ENCODE results near the gene UNC45B. TPM values are rescaled to one million over a fixed set of nuclear protein-coding genes. Genes with fewer than 3 reads are reported as not detected.
"Not testable (repeated sequence)": the region's sequence is repeated elsewhere in the genome, so short reads cannot be mapped to it uniquely, and the experiment has no call there.

The UNC45B gene
- total RNA-seq: 193 TPM

- peak; percentile 83 for DNase-seq
Observed at GRCh38 chr17:35147375-35147905, at the start of gene UNC45B. Gene UNC45B (plus strand): TSS chr17:35147817. CDS start chr17:35148264, 447 bp downstream.

GRCh38 chr17:35099908-35100307 lies 47.7 kb upstream of the UNC45B start:
- DNase-seq: no peak

DNA sequence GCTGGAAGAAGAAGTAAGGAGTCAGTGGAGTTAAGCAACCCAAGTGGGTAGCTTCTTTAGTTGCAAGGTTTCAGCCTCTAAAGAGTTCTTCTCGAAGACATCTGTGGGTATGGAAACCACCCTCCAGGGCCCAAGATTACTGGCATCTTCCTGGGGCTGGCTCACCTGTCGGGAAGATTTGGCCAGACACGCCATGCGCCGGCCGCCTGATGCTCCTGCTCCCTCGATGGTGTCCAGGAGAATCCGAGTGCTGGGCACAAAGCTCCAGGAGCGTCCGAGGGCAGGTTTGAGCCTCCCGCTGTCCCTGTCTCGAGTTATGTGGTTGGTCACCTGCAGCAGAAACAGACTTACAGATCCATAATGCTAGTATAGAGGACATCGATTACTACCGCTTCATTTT lies 46.6 kb upstream of the UNC45B start:
- DNase-seq: no peak

DNA sequence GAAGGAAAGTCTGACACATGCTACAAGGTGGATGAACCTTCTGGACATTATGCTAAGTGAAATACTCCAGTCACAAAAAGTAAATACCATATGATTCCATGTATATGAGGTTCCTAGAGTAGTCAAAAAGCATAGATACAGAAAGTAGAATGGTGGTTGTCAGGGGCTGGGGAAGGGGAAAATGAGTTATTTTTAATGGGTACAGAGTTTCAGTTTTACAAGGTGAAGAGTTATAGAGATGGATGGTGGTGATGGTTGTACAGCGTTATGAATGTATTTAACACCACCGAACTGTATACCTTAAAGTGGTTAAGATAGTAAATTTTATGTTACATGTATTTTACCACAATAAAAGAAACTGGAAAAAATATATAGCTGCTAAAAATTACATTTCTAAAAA lies 45.9 kb upstream of the UNC45B start:
- no peak for DNase-seq

DNA sequence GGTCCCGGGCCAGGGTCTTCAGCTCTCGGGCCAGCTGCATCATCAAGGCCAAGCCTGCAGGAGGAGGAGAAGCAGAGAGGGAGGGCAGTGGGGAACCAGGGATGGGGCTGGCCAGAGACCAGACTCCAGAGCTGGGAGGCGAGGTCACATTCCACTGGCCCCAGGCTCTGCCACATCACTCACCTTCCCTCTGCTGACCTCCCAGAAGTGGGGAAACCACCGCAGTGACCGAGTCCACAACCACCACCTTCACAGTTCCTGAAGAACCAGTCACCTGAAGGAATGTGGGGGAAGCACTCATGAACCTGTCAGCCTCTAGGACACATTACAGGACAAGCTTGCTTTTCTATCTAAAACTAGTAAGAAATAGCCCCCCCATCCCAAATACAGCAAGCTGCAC lies 44.3 kb upstream of the UNC45B start:
- no peak for DNase-seq

DNA sequence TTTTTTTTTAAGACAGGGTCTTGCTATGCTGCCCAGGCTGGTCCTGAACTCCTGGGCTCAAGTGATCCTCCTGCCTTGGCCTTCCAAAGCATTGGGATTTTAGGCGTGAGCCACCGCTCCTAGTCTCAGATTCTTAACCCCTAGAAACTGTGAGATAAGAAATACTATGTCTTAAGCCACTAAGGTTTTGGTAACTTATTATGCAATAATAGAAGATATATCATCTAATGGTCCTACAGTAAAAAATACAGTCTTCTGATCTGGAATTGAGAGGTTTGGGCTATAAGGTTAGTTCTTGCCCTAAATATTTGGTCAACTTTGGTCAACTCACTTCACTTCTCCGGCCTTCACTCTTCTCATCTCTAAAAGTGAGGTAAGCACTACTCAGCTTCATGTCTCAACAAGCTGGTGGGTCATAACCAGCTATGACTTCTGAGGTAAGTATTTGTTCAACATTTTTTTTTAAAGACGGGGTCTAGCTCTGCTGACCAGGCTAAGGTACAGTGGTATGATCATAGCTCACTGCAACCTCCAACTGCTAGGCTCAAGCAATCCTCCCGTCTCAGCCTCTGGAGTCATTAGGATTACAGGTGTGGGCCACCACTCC lies 42.7 kb upstream of the UNC45B start:
- DNase-seq: no peak

- not testable (repeated sequence) for DNase-seq
Observed at GRCh38 chr17:35110791-35111190, 36.8 kb upstream of the UNC45B start.

- no peak for DNase-seq
Observed at GRCh38 chr17:35116845-35117244, 30.8 kb upstream of the UNC45B start.

DNA sequence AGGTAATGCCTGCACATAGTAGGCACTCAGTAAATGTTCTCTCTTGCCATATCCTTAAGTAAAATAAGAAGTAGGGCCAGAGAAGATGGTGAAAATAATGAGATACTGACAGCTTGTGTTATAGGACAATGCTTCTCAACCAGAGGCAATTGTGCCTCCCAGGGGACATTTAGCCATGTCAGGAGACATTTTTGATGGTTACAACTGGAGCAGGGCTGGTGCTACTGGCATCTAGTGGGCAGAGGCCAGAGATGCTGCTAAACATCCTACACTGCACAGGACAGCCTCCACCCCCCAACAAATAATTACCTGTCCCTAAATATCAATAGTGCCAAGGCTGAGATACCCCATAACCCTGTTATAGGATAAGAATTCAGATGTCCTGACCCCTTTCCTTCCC lies 29.6 kb upstream of the UNC45B start:
- no peak for DNase-seq

DNA sequence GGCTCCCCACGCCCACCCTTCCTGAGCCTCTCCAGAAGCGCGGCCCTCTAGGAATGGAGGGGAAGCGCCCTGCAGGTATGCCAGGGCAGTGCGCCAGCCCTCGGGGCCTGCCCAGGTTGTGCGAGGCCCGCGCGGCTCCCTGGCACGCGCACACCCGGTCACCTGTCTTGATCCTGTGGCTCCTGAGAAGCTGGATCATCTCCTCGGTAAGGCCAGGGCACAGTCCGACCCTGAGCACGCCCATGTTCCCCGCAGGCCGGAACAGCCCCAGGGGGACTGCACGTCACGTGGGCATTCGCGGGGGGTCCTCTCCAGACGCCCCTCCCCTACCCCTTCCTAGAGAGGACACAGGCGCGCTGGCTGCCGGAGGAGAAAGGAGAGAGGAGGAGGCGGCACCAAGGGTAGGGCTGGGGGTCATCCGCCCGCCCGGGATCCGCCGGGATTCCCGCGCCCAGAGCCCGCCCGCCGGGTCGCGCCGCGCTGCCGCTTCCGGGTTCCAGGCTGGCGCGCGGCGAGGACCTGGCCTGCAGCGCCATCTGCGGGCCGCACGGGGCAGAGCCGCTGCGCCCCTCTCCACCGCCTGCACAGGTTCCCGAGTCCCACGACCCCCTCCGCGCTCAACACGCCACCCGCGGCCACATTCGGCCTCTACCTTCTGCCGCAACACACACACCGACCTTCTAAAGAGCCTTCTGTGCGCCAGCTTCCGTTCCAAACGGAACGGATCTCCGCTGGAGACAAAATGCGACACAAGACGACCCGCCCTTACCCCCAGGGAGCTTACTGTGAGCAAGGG lies 28.0 kb upstream of the UNC45B start, which contains the start of gene RAD51D:
TSS of gene RAD51D (minus strand) at position 491 of the 796 bp plus-strand sequence. CDS start at position 244, 247 bp downstream.
- peak; percentile 84 for DNase-seq

DNA sequence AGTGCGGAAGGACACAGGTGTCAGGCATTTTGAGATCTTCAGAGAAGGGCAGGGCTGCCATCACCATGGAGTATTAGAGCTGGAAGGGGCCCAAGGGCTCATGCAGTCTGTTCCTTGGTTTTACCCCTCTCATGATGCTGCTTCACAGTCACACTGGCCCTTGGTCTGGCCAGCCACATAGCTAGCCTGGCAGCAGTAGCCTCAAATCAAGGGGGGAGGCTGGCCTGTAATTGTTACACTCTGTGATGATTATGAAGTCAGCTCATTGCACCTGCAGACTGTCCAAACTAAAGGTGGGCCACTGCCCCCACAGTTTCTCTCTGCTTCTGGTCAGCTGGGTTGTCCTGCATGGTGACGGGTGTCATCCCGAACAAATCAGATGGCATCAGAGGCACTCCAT lies 26.3 kb upstream of the UNC45B start, which contains the start of gene FNDC8:
TSS of gene FNDC8 (plus strand) at position 301 of the 400 bp plus-strand sequence. CDS start at position 380, 79 bp downstream.
- DNase-seq: no peak

DNA sequence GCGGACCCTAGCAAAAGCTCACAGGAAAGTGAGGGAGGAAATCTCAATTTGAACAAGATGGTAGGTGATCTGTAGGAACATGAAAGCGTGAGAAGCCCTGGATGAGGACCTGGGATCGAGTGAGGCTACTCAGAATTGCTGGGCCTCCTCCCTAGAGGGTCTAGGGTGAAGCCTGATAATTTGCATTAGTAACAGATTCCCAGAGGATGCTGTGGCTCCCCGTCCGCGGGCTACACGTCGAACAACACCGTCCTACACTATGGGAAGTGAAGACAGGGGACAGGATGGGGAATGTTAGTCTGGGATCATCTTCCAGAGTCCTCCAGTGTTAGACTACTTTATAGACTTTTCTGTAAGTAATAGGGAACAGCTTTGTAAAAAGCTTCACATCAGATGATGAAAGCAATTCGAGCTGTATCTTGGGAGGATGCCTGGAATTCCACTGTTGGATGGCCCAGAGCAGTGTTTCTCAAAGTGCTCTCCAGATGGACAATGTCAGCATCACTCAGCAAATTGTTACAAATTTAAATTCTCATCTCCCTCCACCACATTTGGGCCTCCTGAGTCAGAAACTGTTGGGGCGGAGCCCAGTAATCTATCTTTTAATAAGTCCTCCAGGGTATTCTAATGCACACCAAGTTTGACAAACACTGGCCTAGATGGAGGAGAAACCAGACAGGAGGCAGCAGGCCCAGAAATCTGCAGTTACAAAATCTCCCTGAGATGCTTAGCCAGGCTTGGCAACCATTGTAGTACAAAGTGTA lies 19.7 kb upstream of the UNC45B start:
- peak; percentile 32 for DNase-seq

DNA sequence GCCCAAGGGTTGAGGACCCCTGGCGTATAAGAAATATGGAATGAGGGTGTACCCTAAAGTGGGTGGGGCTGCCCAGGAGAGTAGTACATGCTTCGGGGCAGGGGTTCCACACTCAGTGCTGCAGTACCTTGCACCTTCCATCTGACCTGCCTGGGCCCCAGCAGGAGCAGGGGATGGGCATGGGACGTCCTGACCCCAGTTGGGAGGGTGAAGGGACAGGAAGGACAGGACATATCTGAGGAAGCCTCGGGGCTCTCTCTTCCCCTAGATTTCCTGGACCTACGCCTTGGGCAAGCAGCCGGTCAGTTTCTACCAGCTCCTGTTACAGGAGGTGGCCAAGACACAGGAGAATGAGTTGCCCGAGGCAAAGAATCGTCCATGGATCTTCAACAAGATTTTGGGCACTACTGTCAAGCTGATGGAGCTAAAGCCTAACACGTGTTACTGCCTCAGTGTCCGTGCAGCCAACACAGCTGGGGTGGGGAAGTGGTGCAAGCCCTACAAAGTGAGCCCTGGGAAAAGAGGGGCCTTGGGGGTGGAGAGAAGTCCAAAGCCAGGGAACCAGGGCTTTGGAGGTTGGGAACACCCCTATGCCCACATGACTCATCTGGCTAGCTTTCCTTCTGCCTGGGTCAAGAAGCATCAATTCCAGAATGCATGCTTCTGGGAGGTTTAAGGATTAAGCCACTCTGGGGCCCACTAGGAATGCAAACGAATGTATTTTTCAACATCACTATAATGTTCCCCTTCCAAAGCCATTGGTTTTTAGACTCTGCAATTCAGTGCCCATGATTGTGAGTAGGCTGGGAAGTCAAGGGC lies 18.3 kb upstream of the UNC45B start:
- no peak for DNase-seq

DNA sequence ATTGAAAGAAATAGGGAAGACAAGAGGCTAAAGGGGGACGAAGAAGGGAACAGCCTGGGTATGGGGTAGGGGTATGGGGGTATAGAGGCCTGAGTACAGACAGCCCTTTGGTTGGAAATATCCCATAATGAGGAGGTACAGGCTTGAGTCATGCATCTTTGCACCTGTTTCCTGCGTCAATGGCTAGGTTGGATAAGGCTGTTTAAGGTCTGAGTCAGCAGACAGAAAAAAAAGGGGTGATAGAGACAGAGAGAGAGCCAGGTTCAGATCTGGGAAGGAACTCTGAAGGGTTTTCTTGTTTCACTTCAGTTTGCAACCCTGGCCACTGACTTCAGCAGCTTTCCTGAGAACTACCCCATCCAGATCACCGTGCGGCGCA lies 17.7 kb upstream of the UNC45B start:
- no peak for DNase-seq

GRCh38 chr17:35130392-35130791 lies 17.2 kb upstream of the UNC45B start:
- no peak for DNase-seq

DNA sequence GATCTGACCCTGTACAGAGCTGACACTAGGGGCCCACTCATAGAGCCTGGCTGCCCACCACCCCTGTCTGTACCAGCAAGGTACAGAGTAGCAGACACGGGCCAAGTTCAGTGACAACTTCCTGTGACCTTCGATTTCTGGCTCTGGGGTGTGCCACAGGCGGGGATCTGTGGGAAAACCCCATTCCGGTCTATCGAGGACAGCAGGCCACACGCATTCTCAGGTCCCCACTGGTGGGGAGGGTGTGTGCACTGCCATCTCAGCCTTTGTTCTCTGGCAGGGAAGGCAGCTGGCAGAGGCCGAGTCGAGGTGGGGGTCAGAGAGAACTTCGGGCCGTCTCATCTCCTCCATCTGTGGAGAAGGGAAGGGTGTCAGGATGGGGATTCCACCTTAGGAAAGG lies 15.5 kb upstream of the UNC45B start:
- DNase-seq: no peak

DNA sequence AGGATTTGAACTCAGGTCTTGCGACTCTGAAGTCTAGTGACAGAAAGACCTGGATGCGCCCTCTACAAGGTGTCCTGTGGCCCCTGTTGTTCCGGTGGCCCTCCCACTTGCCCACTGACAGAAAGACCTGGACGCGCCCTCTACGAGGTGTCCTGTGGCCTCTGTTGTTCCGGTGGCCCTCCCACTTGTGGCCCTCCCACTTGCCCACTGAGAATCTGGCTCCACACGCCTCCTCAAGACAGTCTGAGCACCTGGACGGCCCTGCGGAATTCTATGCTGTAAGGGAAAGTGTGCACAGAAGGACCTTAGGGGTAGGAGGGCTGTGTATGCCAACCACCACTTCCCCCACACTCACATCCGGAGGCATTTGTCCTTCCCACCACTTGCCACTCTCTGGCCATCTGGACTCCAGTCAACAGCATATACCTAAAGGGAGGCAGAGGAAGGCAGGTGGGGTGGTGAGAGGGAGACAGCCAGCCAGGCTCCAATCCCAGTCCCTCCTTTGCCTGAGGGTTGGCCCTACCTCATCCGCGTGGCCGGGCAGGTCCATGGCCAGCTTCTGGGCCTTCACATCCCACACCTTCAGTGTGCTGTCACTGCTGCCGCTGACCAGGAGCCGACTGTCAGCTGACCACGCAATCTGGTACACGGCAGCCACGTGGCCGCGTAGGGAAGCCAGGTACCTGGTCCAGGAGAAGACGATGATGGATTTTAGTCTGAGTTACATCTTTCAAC lies 14.6 kb upstream of the UNC45B start:
- DNase-seq: no peak

- DNase-seq: no peak
Observed at GRCh38 chr17:35135322-35135721, 12.3 kb upstream of the UNC45B start.

- no peak for DNase-seq
Observed at GRCh38 chr17:35138218-35138617, 9.4 kb upstream of the UNC45B start.

- DNase-seq: peak; percentile 87
Observed at GRCh38 chr17:35141681-35142466, 5.7 kb upstream of the UNC45B start, which contains the start of gene NLE1. Gene NLE1 (minus strand): TSS chr17:35142303. CDS start chr17:35142275, 28 bp downstream.
